Gastroesophageal sphincter (tissue), 4 donors: ENCODE data around the gene P4HB. TPM values are rescaled to one million over a fixed set of nuclear protein-coding genes. Genes with fewer than 3 reads are reported as not detected.
A peak's percentile ranks its signal among the peaks of the same experiment; 100 is the strongest.

Experiments
- ATAC-seq: fragments of 150-250 bp; one replicate; pipeline ENCODE4 v1.9.1; 2016; ENCODE audit warnings: mild to moderate bottlenecking, moderate library complexity
- H3K27ac ChIP-seq, 4 donors: fragments of 200-600 bp; sonication (generic) in 3 of 4; 1 replicate in 3 of 4; 2 replicates in 1 of 4; pipeline ENCODE4 v1.5.1; 2016 to 2019
- H3K27me3 ChIP-seq: fragments of 200-600 bp; sonication (generic); one replicate; pipeline ENCODE4 v1.5.1; 2019
- H3K36me3 ChIP-seq, 2 donors: fragments of 200-600 bp; sonication (generic); one replicate each; pipeline ENCODE4 v1.5.1; 2019; ENCODE audit warnings: control low read depth in 1 of 2
- H3K4me1 ChIP-seq, 3 donors: fragments of 200-600 bp; sonication (generic); 1 replicate in 2 of 3; 2 replicates in 1 of 3; pipeline ENCODE4 v1.5.1; 2016 to 2019; ENCODE audit warnings: control low read depth in 2 of 3
- H3K4me3 ChIP-seq, 2 donors: fragments of 200-600 bp; sonication (generic); one replicate each; pipeline ENCODE4 v1.5.1; 2019; ENCODE audit warnings: mild to moderate bottlenecking in 1 of 2, moderate library complexity in 1 of 2
- H3K9me3 ChIP-seq, 3 donors: fragments of 200-600 bp; sonication (generic); one replicate each; pipeline ENCODE4 v1.5.1; 2017 to 2019; ENCODE audit warnings: control low read depth in 2 of 3
- EP300 ChIP-seq: sonication (generic); formaldehyde crosslinking; IDR thresholded peaks from one replicate; pipeline ENCODE4 v1.6.1; 2017; ENCODE audit warnings: antibody characterized with exemption, mild to moderate bottlenecking
- POLR2A ChIP-seq, 2 donors: fragments of 450-650 bp; IDR thresholded peaks; one replicate each; pipeline ENCODE4 v1.6.1; 2017; ENCODE audit warnings: antibody characterized with exemption in 2 of 2, mild to moderate bottlenecking in 2 of 2, moderate library complexity in 1 of 2
- POLR2AphosphoS5 ChIP-seq: sonication (generic); formaldehyde crosslinking; IDR thresholded peaks from one replicate; pipeline ENCODE4 v1.6.1; 2017; ENCODE audit warnings: antibody characterized with exemption
- WGBS, 2 donors: methylation state at CpG; one replicate each; pipeline ENCODE4 v1.1.5; 2018; ENCODE audit warnings: low coverage in 1 of 2; 5-methylcytosine and 5-hydroxymethylcytosine counted together
- total RNA-seq, 4 donors: library from RNA; depleted of rRNA; stranded (reverse); fragments of >200 nt; gene quantifications; one replicate each; pipeline ENCODE4 v1.1.0, GENCODE V29; 2016
- TF ChIP-seq, protein P1 (sequence below), 4 experiments: fragments of 200-600 bp in 2 of 4; fragments of 450-650 bp in 2 of 4; sonication (generic) in 1 of 4; IDR thresholded peaks; one replicate each; pipeline ENCODE4 v1.5.1; 2017 to 2019; ENCODE audit warnings: antibody characterized with exemption in 4 of 4, mild to moderate bottlenecking in 2 of 4, moderate library complexity in 2 of 4

P4HB gene
- total RNA-seq, 4 donors from 2014 or later, result 257 to 365 (median 324) TPM

DNA sequence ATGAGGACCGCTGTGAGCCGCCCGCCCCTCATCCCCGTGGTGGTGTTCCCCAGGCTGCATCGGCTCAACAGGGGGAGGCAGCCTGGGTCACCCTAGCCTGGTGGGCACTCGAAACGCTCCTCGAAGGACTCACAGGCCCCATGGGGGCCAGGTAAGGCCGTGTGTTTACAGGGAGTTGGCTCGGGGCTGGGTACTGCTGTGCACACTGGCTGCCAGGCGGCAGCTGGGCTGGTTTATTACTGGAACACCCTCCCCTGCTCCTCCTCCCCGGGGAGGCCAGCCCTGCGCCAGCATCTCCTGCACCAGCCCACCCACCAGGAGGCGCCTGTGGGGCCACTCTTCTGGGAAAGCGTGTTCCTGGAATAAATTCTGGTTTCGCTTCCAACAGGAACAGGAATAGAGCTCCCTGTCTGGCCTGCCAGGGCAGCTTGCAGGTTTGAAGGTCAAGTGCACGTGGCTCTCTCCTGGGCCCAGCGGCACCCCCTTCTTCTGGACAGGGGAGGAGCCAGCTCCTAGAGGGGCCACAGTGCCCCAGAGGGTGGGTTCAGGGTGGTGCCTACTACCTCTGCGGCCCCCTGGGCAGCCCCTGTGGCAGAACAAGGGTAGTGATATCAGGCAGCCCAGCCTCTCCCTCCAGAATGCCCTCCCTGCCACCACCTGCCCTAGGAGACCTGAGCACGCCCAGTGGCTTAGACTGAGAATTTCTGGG is 38.6 kb downstream of the P4HB start:
- H3K4me1 ChIP-seq, result peaks cover 0 to 36% (median 11%) of the 10 kb centered on the region in 3 donors
- peaks cover 29% of the 10 kb centered on the region for H3K27me3 ChIP-seq
- TF ChIP-seq POLR2AphosphoS5, result peak; percentile 78
- TF ChIP-seq, protein P1, sequence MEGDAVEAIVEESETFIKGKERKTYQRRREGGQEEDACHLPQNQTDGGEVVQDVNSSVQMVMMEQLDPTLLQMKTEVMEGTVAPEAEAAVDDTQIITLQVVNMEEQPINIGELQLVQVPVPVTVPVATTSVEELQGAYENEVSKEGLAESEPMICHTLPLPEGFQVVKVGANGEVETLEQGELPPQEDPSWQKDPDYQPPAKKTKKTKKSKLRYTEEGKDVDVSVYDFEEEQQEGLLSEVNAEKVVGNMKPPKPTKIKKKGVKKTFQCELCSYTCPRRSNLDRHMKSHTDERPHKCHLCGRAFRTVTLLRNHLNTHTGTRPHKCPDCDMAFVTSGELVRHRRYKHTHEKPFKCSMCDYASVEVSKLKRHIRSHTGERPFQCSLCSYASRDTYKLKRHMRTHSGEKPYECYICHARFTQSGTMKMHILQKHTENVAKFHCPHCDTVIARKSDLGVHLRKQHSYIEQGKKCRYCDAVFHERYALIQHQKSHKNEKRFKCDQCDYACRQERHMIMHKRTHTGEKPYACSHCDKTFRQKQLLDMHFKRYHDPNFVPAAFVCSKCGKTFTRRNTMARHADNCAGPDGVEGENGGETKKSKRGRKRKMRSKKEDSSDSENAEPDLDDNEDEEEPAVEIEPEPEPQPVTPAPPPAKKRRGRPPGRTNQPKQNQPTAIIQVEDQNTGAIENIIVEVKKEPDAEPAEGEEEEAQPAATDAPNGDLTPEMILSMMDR (IDR thresholded peaks at IDR 0.05), result peak in 3 of 4 experiments; percentile 64 to 76 (median 71)
- no peak for TF ChIP-seq POLR2A (IDR thresholded peaks at IDR 0.05)
- ATAC-seq, result peak; percentile 91
- peak overlapping the region; percentile 5 to 86 (median 78) for H3K27ac ChIP-seq
- H3K36me3 ChIP-seq, result peaks cover 0 to 28% of the 10 kb centered on the region in 2 donors
- H3K9me3 ChIP-seq, result no peaks in the 10 kb centered on the region
- 7% methylated on average over 5 of the region's 20 CpGs; no CpG with 5 or more reads in 1 of the 2 donors for whole genome bisulfite sequencing, 2 donors
- H3K4me3 ChIP-seq, result no peak overlapping the region

GRCh38 chr17:81821147-81821546 is 39.2 kb downstream of the P4HB start:
- H3K4me3 ChIP-seq, result no peak overlapping the region
- H3K4me1 ChIP-seq, result peaks cover 0 to 34% (median 11%) of the 10 kb centered on the region in 3 donors
- peaks cover 0 to 28% of the 10 kb centered on the region in 2 donors for H3K36me3 ChIP-seq
- H3K9me3 ChIP-seq, result no peaks in the 10 kb centered on the region
- peak overlapping the region in 3 of 4 donors; percentile 76 to 86 (median 79) for H3K27ac ChIP-seq
- WGBS, 2 donors, result 86% methylated on average over 4 of the region's 8 CpGs; no CpG with 5 or more reads in 1 of the 2 donors
- no peak for ATAC-seq
- H3K27me3 ChIP-seq, result peaks cover 35% of the 10 kb centered on the region
- TF ChIP-seq EP300, result no peak
- TF ChIP-seq, protein P1 (IDR thresholded peaks at IDR 0.05), result no peak
- no peak for TF ChIP-seq POLR2A (IDR thresholded peaks at IDR 0.05)
- no peak for TF ChIP-seq POLR2AphosphoS5

- Histone ChIP-seq H3K4me3 (no peak overlapping the region), H3K36me3 (peaks cover 0 to 27% of the 10 kb centered on the region in 2 donors), H3K4me1 (peaks cover 0 to 24% (median 11%) of the 10 kb centered on the region in 3 donors), H3K27ac (no peak overlapping the region), H3K27me3 (peaks cover 49% of the 10 kb centered on the region), H3K9me3 (no peaks in the 10 kb centered on the region)
- TF ChIP-seq EP300 (no peak), POLR2AphosphoS5 (no peak), POLR2A (IDR thresholded peaks at IDR 0.05) (no peak)
- TF ChIP-seq, protein P1 (IDR thresholded peaks at IDR 0.05), result no peak
- ATAC-seq, result no peak
- WGBS, 2 donors, result no CpG with 5 or more reads among the region's 13 CpGs
These were observed 40.6 kb downstream of the P4HB start for GRCh38 chr17:81819708-81820107.

DNA sequence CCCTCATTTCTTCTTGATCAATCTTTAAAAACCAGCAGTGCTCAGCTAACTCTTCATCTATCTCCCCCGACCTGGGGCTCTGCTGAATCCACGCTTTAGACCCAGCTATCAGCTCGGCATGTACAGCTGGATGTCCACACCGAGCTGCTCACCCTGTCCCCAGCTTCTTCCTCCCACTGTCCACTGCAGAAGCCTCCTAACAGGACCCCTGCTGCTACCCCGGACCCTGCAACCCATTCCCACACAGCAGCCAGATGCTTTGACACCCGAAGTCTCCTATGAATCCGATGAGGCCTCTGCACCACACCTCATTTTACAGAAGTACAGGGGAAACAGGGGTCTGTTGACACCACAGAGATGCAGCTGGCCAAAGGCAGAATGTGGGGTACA is 42.6 kb downstream of the P4HB start:
- H3K4me1 ChIP-seq, result peaks cover 0 to 18% (median 11%) of the 10 kb centered on the region in 3 donors
- H3K9me3 ChIP-seq, result no peaks in the 10 kb centered on the region
- H3K36me3 ChIP-seq, result peaks cover 0 to 8% of the 10 kb centered on the region in 2 donors
- ATAC-seq, result no peak
- WGBS, 2 donors, result 25 to 28% methylated on average over 6 to 7 of the region's 7 CpGs
- no peak overlapping the region for H3K27ac ChIP-seq
- TF ChIP-seq POLR2AphosphoS5, result no peak
- TF ChIP-seq, protein P1 (IDR thresholded peaks at IDR 0.05), result no peak
- no peak for TF ChIP-seq EP300
- TF ChIP-seq POLR2A (IDR thresholded peaks at IDR 0.05), result no peak
- peaks cover 67% of the 10 kb centered on the region for H3K27me3 ChIP-seq
- no peak overlapping the region for H3K4me3 ChIP-seq

DNA sequence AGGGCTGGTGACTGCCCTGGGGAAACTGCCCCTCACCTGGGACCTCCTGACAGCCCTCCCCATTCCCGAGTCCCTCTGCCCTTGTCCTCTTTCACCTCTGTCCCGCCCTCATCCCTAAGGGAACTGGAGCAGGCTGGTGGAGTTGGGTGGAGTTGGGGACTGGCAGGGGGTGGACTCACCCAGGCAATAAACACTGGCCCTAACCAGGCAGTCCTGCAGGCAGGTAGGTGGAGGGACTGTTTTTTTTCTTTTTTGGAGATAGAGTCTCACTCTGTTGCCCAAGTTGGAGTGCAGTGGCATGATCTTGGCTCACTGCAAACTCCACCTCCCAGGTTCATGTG is 44.7 kb downstream of the P4HB start:
- TF ChIP-seq EP300, result no peak
- no peak for TF ChIP-seq POLR2A (IDR thresholded peaks at IDR 0.05)
- TF ChIP-seq POLR2AphosphoS5, result no peak
- TF ChIP-seq, protein P1 (IDR thresholded peaks at IDR 0.05), result no peak
- Histone ChIP-seq H3K36me3 (no peaks in the 10 kb centered on the region), H3K27ac (no peak overlapping the region), H3K4me1 (no peaks in the 10 kb centered on the region), H3K27me3 (peaks cover 88% of the 10 kb centered on the region), H3K9me3 (no peaks in the 10 kb centered on the region), H3K4me3 (no peak overlapping the region)
- 39 to 52% methylated on average over 2 of the region's 2 CpGs for WGBS, 2 donors
- no peak for ATAC-seq
